Retina (tissue), 1 donor: ENCODE measurements around the gene TGM6.

Experiments used
- DNase-seq: peaks from one replicate; pipeline ENCODE4 v3.0.0-alpha.2; 2016

The TGM6 gene

GRCh38 chr20:2380601-2381000, at the start of gene TGM6:
TGM6 (plus strand) TSS chr20:2380901; CDS start chr20:2380969, 68 bp downstream.
- DNase-seq = no peak

- no peak for DNase-seq
These were observed 49.6 kb upstream of the TGM6 start for GRCh38 chr20:2331106-2331505.

- DNase-seq = no peak
These were observed 48.7 kb upstream of the TGM6 start for GRCh38 chr20:2331901-2332565.

GRCh38 chr20:2332711-2333110, 48.0 kb upstream of the TGM6 start:
- no peak for DNase-seq

- no peak for DNase-seq
These were observed 46.9 kb upstream of the TGM6 start for GRCh38 chr20:2333821-2334220.

GRCh38 chr20:2335096-2335870, 45.4 kb upstream of the TGM6 start:
- DNase-seq = no peak

GRCh38 chr20:2336471-2336870, 44.2 kb upstream of the TGM6 start:
- DNase-seq = no peak

- no peak for DNase-seq
These were observed 43.6 kb upstream of the TGM6 start for GRCh38 chr20:2337142-2337541.

GRCh38 chr20:2338411-2339066, 42.2 kb upstream of the TGM6 start:
- no peak for DNase-seq

- DNase-seq = no peak
These were observed 40.6 kb upstream of the TGM6 start for GRCh38 chr20:2340136-2340535.

GRCh38 chr20:2340823-2341222, 39.9 kb upstream of the TGM6 start:
- no peak for DNase-seq

- peak; percentile 51 for DNase-seq
These were observed 39.4 kb upstream of the TGM6 start for GRCh38 chr20:2341336-2341735.

GRCh38 chr20:2342243-2342642, 38.5 kb upstream of the TGM6 start:
- DNase-seq = no peak

- no peak for DNase-seq
These were observed 34.5 kb upstream of the TGM6 start for GRCh38 chr20:2346188-2346587.

- DNase-seq = no peak
These were observed 32.4 kb upstream of the TGM6 start for GRCh38 chr20:2348336-2348735.

GRCh38 chr20:2349801-2350200, 30.9 kb upstream of the TGM6 start:
- DNase-seq = no peak

- no peak for DNase-seq
These were observed 30.1 kb upstream of the TGM6 start for GRCh38 chr20:2350606-2351005.

- no peak for DNase-seq
These were observed 27.5 kb upstream of the TGM6 start for GRCh38 chr20:2353231-2353630.

- DNase-seq = no peak
These were observed 23.6 kb upstream of the TGM6 start for GRCh38 chr20:2357114-2357513.

GRCh38 chr20:2358006-2358405, 22.7 kb upstream of the TGM6 start:
- no peak for DNase-seq

- DNase-seq = no peak
These were observed 19.6 kb upstream of the TGM6 start for GRCh38 chr20:2361035-2361593.

- no peak for DNase-seq
These were observed 17.5 kb upstream of the TGM6 start for GRCh38 chr20:2363187-2363586.

GRCh38 chr20:2363587-2363986, 17.1 kb upstream of the TGM6 start:
- DNase-seq = no peak

- DNase-seq = no peak
These were observed 16.7 kb upstream of the TGM6 start for GRCh38 chr20:2364044-2364443.
